ENCODE data around the gene RPS21. TPM values are rescaled to one million over a fixed set of nuclear protein-coding genes. Genes with fewer than 3 reads are reported as not detected.

RPS21 gene
- total RNA-seq, 1 experiment from 2014 or later, result 1,761 TPM

- H3K27me3 ChIP-seq (ENCODE audit: control insufficient read depth, insufficient read depth, low read length), result no peaks in the 10 kb centered on the region
- no TSS peak for BruUV-seq (replicated peaks)
- H3K36me3 ChIP-seq (ENCODE audit: control insufficient read depth, insufficient read depth, low read length), result no peaks in the 10 kb centered on the region
- no peak for TF ChIP-seq CTCF (IDR thresholded peaks at IDR 0.05)
- TF ChIP-seq SIN3A (IDR thresholded peaks at IDR 0.05; ENCODE audit: borderline replicate concordance, insufficient read depth, low read depth, low read length), result no peak
- TF ChIP-seq TCF7L2 (IDR thresholded peaks at IDR 0.05; ENCODE audit: low read depth, low read length), result no peak
- no peak for TF ChIP-seq REST (IDR thresholded peaks at IDR 0.05; ENCODE audit: insufficient read depth in 1 of 2, low read depth in 2 of 2, low read length in 1 of 2)
- no peak for TF ChIP-seq POLR2AphosphoS5 (IDR thresholded peaks at IDR 0.05; ENCODE audit: low read depth, low read length)
- DNase-seq (ENCODE audit: low read depth, low spot score) (no peak), ATAC-seq (no peak)
- CTCF ChIA-PET, result interaction anchor here (0.6 kb wide), 1 partner anchor 50 kb away, joined by 3 read pairs; no protein-coding TSS in a partner anchor
- in situ Hi-C loops (cut with HindIII; ENCODE audit: low pct_unique_long_range_greater_than_20kb, low sequenced_read_pairs), result no loop called here
- no peak overlapping the region for H3K27ac ChIP-seq (ENCODE audit: low read length)
- no peaks in the 10 kb centered on the region for H3K9me3 ChIP-seq (ENCODE audit: control insufficient read depth, insufficient read depth, low read depth, low read length)
- intact Hi-C loops (cut with micrococcal nuclease; ENCODE audit: unreplicated experiment), result no loop called here
- POLR2A ChIA-PET, result no interaction called here
- no peak overlapping the region for H3K4me3 ChIP-seq (ENCODE audit: low read depth in 2 of 2, low read length in 2 of 2)
- no peaks in the 10 kb centered on the region for H3K4me1 ChIP-seq (ENCODE audit: control insufficient read depth, insufficient read depth, low read length)
These were observed 44.1 kb downstream of the RPS21 start for GRCh38 chr20:62430866-62431447.

- Histone ChIP-seq H3K36me3 (ENCODE audit: control insufficient read depth, insufficient read depth, low read length) (no peaks in the 10 kb centered on the region), H3K27ac (ENCODE audit: low read length) (no peak overlapping the region), H3K27me3 (ENCODE audit: control insufficient read depth, insufficient read depth, low read length) (no peaks in the 10 kb centered on the region), H3K4me3 (ENCODE audit: low read depth in 2 of 2, low read length in 2 of 2) (no peak overlapping the region), H3K4me1 (ENCODE audit: control insufficient read depth, insufficient read depth, low read length) (no peaks in the 10 kb centered on the region), H3K9me3 (ENCODE audit: control insufficient read depth, insufficient read depth, low read depth, low read length) (no peaks in the 10 kb centered on the region)
- ChIA-PET CTCF (no interaction called here), POLR2A (no interaction called here)
- no peak for DNase-seq (ENCODE audit: low read depth, low spot score)
- no TSS peak for BruUV-seq (replicated peaks)
- ATAC-seq, result no peak
- in situ Hi-C loops (cut with HindIII; ENCODE audit: low pct_unique_long_range_greater_than_20kb, low sequenced_read_pairs), result no loop called here
- TF ChIP-seq CTCF (IDR thresholded peaks at IDR 0.05) (no peak), POLR2AphosphoS5 (IDR thresholded peaks at IDR 0.05; ENCODE audit: low read depth, low read length) (no peak), TCF7L2 (IDR thresholded peaks at IDR 0.05; ENCODE audit: low read depth, low read length) (no peak), SIN3A (IDR thresholded peaks at IDR 0.05; ENCODE audit: borderline replicate concordance, insufficient read depth, low read depth, low read length) (no peak), REST (IDR thresholded peaks at IDR 0.05; ENCODE audit: insufficient read depth in 1 of 2, low read depth in 2 of 2, low read length in 1 of 2) (no peak)
- intact Hi-C loops (cut with micrococcal nuclease; ENCODE audit: unreplicated experiment), result no loop called here
These were observed 47.0 kb downstream of the RPS21 start for GRCh38 chr20:62433658-62434497.
